Dorsolateral prefrontal cortex (tissue), 118 donors: ENCODE data around the gene SLIRP. TPM values are rescaled to one million over a fixed set of nuclear protein-coding genes. Genes with fewer than 3 reads are reported as not detected.

Experiments used
- total RNA-seq, 120 experiments: library from RNA; stranded (reverse); gene quantifications; one replicate each; pipeline versions ENCODE4 v1.2.3 to v1.2.4, GENCODE V29; 2022

The SLIRP gene
- total RNA-seq, 120 experiments from 2014 or later: 60.9 to 153 (median 104) TPM

Other genes with a start within 250 kb of the SLIRP start
- 1 to 10 TPM in 46 of 120 experiments, under 1 TPM in 69, not detected in 5; 0.19 to 3.2 (median 0.90) TPM for gene ISM2, start 209.3 kb upstream of the SLIRP start, total RNA-seq
- gene SPTLC2, start 91.5 kb upstream of the SLIRP start, total RNA-seq: 100 to 1,000 TPM in 2 of 120 experiments, 10 to 100 TPM in 118; 19.4 to 116 (median 48.8) TPM
- 10 to 100 TPM in 107 of 120 experiments, 1 to 10 TPM in 13; 7.9 to 21.4 (median 12.6) TPM for gene ALKBH1, start 80 bp upstream of the SLIRP start, total RNA-seq
- gene SNW1, start 53.1 kb downstream of the SLIRP start, total RNA-seq: 10 to 100 TPM; 37.1 to 77.1 (median 57.5) TPM
- gene ADCK1, start 92.0 kb downstream of the SLIRP start, total RNA-seq: 10 to 100 TPM in 117 of 120 experiments, 1 to 10 TPM in 3; 5.3 to 35.6 (median 17.8) TPM